ENCODE measurements around the gene FIP1L1. TPM values are rescaled to one million over a fixed set of nuclear protein-coding genes. Genes with fewer than 3 reads are reported as not detected.
A peak's percentile ranks its signal among the peaks of the same experiment; 100 is the strongest.

Gene FIP1L1
- polyA plus RNA-seq, 1 of the 3 experiments (the other 2 are of a cell fraction) = 20.3 TPM

GRCh38 chr4:53476232-53477037 lies 99.0 kb downstream of the FIP1L1 start (continued):
- TF ChIP-seq NFIC (IDR thresholded peaks at IDR 0.05; ENCODE audit: borderline replicate concordance) (no peak), MAX (IDR thresholded peaks at IDR 0.05; ENCODE audit: low read depth) (no peak), USF2 (IDR thresholded peaks at IDR 0.05; ENCODE audit: borderline replicate concordance, low read depth, low read length) (no peak), TAF1 (IDR thresholded peaks at IDR 0.05; ENCODE audit: borderline replicate concordance, low read depth, low read length) (no peak), RAD21 (IDR thresholded peaks at IDR 0.05; ENCODE audit: low read length) (no peak), GABPA (IDR thresholded peaks at IDR 0.05; ENCODE audit: low read depth) (no peak), ELF1 (IDR thresholded peaks at IDR 0.05) (0 out of 2 replicates have a peak, but pooled peaks have one; percentile 20), POLR2AphosphoS5 (IDR thresholded peaks at IDR 0.05; ENCODE audit: low read depth, low read length) (peak; percentile 18; the same call in 1 of the 2 replicates)
- TF ChIP-seq, protein P1, sequence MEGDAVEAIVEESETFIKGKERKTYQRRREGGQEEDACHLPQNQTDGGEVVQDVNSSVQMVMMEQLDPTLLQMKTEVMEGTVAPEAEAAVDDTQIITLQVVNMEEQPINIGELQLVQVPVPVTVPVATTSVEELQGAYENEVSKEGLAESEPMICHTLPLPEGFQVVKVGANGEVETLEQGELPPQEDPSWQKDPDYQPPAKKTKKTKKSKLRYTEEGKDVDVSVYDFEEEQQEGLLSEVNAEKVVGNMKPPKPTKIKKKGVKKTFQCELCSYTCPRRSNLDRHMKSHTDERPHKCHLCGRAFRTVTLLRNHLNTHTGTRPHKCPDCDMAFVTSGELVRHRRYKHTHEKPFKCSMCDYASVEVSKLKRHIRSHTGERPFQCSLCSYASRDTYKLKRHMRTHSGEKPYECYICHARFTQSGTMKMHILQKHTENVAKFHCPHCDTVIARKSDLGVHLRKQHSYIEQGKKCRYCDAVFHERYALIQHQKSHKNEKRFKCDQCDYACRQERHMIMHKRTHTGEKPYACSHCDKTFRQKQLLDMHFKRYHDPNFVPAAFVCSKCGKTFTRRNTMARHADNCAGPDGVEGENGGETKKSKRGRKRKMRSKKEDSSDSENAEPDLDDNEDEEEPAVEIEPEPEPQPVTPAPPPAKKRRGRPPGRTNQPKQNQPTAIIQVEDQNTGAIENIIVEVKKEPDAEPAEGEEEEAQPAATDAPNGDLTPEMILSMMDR (IDR thresholded peaks at IDR 0.05) = 0 out of 2 replicates have a peak, but pooled peaks have one; percentile 6

GRCh38 chr4:53477038-53477565 lies 99.7 kb downstream of the FIP1L1 start:
- Histone ChIP-seq H3K79me2 (ENCODE audit: insufficient read depth) (no peaks in the 10 kb centered on the region), H3K9ac (peak overlapping the region; percentile 56; the same call in 1 of the 2 replicates), H3K9me2 (no peaks in the 10 kb centered on the region), H3K9me3 (no peaks in the 10 kb centered on the region), H3F3A (replicated peaks; ENCODE audit: insufficient read depth) (peaks cover 34% of the 10 kb centered on the region), H3K4me3 (ENCODE audit: low read depth in 2 of 2, low read length in 1 of 2) (no peak overlapping the region), H3K36me3 (replicated peaks in 1 of 2; ENCODE audit: control insufficient read depth in 1 of 2, insufficient read depth in 2 of 2, low read length in 1 of 2) (no peaks in the 10 kb centered on the region), H3K4me2 (peak overlapping the region; percentile 35; the same call in 1 of the 2 replicates), H4K20me1 (ENCODE audit: insufficient read depth) (no peaks in the 10 kb centered on the region), H3K4me1 (ENCODE audit: control insufficient read depth in 1 of 2, insufficient read depth in 2 of 2, low read depth in 1 of 2, low read length in 1 of 2) (peaks cover 0 to 9% of the 10 kb centered on the region in 2 experiments; a peak in 2 of 4 replicates), H3K27ac (ENCODE audit: low read depth in 2 of 2, low read length in 1 of 2) (peak overlapping the region in 1 of 2 experiments; percentile 95; a peak in 2 of 4 replicates), H2AFZ (ENCODE audit: low read depth) (peak overlapping the region; percentile 84; the same call in 1 of the 2 replicates), H3K27me3 (ENCODE audit: insufficient read depth) (no peaks in the 10 kb centered on the region)
- no peak for DNase-seq
- 91% methylated on average over 5 of the region's 5 CpGs for WGBS (ENCODE audit: low lambda C conversion rate)
- POLR2A ChIA-PET = no interaction called here
- CTCF ChIA-PET = interaction anchor here (1.3 to 6.6 kb wide), 4 partner anchors 14 to 757 kb away, joined by 3 to 36 read pairs (median 6); no protein-coding TSS in a partner anchor
- no peak for TF ChIP-seq NRF1 (IDR thresholded peaks at IDR 0.05; ENCODE audit: low read depth, low read length)
- no peak for TF ChIP-seq EZH2phosphoT487 (IDR thresholded peaks at IDR 0.05; ENCODE audit: borderline replicate concordance, low read depth)
- no peak for TF ChIP-seq TCF12 (IDR thresholded peaks at IDR 0.05)
- no peak for TF ChIP-seq ZBTB33 (IDR thresholded peaks at IDR 0.05; ENCODE audit: borderline replicate concordance, low read depth)
- no peak for TF ChIP-seq RCOR1 (IDR thresholded peaks at IDR 0.05; ENCODE audit: low read length)
- no peak for TF ChIP-seq FOXJ3 (CRISPR knock-in tag; IDR thresholded peaks at IDR 0.05)
- no peak for TF ChIP-seq REST (IDR thresholded peaks at IDR 0.05; ENCODE audit: low read depth, low read length)
- TF ChIP-seq, protein P2, sequence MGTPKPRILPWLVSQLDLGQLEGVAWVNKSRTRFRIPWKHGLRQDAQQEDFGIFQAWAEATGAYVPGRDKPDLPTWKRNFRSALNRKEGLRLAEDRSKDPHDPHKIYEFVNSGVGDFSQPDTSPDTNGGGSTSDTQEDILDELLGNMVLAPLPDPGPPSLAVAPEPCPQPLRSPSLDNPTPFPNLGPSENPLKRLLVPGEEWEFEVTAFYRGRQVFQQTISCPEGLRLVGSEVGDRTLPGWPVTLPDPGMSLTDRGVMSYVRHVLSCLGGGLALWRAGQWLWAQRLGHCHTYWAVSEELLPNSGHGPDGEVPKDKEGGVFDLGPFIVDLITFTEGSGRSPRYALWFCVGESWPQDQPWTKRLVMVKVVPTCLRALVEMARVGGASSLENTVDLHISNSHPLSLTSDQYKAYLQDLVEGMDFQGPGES (IDR thresholded peaks at IDR 0.05; ENCODE audit: low read depth, low read length) = no peak
- no peak for TF ChIP-seq GABPA (IDR thresholded peaks at IDR 0.05; ENCODE audit: low read depth)
- TF ChIP-seq TAF1 (IDR thresholded peaks at IDR 0.05; ENCODE audit: borderline replicate concordance, low read depth, low read length) = no peak
- no peak for TF ChIP-seq RAD21 (IDR thresholded peaks at IDR 0.05; ENCODE audit: low read length)
- no peak for TF ChIP-seq CHD2 (IDR thresholded peaks at IDR 0.05; ENCODE audit: low read length, partially characterized antibody)
- TF ChIP-seq GATA2 (CRISPR knock-in tag; IDR thresholded peaks at IDR 0.05) = no peak
